Transverse colon (tissue), 4 donors: Measurements from ENCODE around the gene IFT172.

Experiments used
- EP300 ChIP-seq: sonication (generic); formaldehyde crosslinking; IDR thresholded peaks from one replicate; pipeline ENCODE4 v1.6.1; 2017; ENCODE audit warnings: antibody characterized with exemption, low read depth
- POLR2A ChIP-seq: fragments of 450-650 bp; IDR thresholded peaks from one replicate; pipeline ENCODE4 v1.6.1; 2016; ENCODE audit warnings: antibody characterized with exemption, mild to moderate bottlenecking, moderate library complexity
- POLR2AphosphoS5 ChIP-seq, 3 donors: sonication (generic); formaldehyde crosslinking; IDR thresholded peaks; one replicate each; pipeline ENCODE4 v1.6.1; 2016; ENCODE audit warnings: antibody characterized with exemption in 3 of 3
- TF ChIP-seq, protein P1 (sequence below), 5 experiments: fragments of 200-600 bp in 3 of 5; fragments of 450-650 bp in 2 of 5; sonication (generic) in 3 of 5; IDR thresholded peaks; 1 replicate in 2 of 5; 2 replicates in 3 of 5; pipeline ENCODE4 v1.5.1; 2016 to 2017; ENCODE audit warnings: antibody characterized with exemption in 5 of 5, inconsistent platforms in 3 of 5, mild to moderate bottlenecking in 2 of 5, moderate library complexity in 1 of 5

GRCh38 chr2:27421660-27422250 is 67.8 kb downstream of the IFT172 start:
- TF ChIP-seq, protein P1, sequence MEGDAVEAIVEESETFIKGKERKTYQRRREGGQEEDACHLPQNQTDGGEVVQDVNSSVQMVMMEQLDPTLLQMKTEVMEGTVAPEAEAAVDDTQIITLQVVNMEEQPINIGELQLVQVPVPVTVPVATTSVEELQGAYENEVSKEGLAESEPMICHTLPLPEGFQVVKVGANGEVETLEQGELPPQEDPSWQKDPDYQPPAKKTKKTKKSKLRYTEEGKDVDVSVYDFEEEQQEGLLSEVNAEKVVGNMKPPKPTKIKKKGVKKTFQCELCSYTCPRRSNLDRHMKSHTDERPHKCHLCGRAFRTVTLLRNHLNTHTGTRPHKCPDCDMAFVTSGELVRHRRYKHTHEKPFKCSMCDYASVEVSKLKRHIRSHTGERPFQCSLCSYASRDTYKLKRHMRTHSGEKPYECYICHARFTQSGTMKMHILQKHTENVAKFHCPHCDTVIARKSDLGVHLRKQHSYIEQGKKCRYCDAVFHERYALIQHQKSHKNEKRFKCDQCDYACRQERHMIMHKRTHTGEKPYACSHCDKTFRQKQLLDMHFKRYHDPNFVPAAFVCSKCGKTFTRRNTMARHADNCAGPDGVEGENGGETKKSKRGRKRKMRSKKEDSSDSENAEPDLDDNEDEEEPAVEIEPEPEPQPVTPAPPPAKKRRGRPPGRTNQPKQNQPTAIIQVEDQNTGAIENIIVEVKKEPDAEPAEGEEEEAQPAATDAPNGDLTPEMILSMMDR (IDR thresholded peaks at IDR 0.05), result no peak
- no peak for TF ChIP-seq POLR2A
- no peak for TF ChIP-seq POLR2AphosphoS5 (IDR thresholded peaks at IDR 0.05)
- TF ChIP-seq EP300, result no peak
